Activated CD4-positive, CD25-positive, alpha-beta regulatory T cell (primary cell): ENCODE data around the gene ST6GALNAC6.

Experiments used
- DNase-seq, 4 experiments: peaks; one replicate each; lab custom pipeline; 2025; lab: John Stamatoyannopoulos, UW

Gene ST6GALNAC6, protein sequence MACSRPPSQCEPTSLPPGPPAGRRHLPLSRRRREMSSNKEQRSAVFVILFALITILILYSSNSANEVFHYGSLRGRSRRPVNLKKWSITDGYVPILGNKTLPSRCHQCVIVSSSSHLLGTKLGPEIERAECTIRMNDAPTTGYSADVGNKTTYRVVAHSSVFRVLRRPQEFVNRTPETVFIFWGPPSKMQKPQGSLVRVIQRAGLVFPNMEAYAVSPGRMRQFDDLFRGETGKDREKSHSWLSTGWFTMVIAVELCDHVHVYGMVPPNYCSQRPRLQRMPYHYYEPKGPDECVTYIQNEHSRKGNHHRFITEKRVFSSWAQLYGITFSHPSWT

DNA sequence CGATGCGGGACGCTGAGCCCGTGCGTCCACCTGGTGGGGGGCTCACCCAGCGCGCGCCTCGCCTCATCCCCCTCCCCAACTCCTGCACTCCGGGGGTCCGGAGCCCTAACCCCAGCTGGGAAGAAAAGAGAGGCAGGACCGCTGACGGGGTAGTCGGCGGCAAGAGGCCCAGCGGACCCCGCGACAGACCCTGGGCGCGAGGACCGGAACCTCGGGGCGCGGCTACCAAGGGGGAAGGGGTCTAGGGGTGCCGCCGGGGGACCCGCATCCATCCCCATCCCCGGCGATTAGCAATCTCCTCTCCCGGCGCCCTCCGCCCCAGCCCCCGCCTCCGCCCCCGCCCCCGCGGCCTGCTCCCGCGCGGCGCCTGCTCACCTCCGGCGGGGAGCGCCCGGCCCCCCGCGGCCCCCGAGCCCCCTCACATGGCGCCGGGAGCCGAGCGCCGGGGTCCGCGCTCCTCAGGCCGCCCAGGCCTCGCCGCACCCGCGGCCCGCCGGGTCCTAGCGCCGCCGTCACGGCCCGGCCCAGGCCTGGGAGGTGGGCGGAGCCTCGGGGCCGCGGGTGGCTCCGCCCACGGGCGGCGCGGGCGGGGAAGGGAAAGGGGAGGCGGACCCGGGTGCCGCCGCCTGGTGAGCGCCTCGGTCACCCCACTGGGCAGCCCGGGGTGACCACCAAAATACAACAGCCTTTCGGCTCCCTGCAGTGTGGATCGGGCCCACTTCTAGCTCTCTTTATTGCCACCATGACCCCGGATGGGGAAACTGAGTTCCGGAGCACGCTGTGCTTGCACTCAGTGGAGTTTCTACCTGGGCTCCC is at the start of gene ST6GALNAC6:
ST6GALNAC6 (minus strand) TSS at position 476 of the 816 bp plus-strand sequence. CDS start 1,622 bp downstream, outside the sequence.
- DNase-seq = peak; percentile 30 to 58 (median 54)

DNA sequence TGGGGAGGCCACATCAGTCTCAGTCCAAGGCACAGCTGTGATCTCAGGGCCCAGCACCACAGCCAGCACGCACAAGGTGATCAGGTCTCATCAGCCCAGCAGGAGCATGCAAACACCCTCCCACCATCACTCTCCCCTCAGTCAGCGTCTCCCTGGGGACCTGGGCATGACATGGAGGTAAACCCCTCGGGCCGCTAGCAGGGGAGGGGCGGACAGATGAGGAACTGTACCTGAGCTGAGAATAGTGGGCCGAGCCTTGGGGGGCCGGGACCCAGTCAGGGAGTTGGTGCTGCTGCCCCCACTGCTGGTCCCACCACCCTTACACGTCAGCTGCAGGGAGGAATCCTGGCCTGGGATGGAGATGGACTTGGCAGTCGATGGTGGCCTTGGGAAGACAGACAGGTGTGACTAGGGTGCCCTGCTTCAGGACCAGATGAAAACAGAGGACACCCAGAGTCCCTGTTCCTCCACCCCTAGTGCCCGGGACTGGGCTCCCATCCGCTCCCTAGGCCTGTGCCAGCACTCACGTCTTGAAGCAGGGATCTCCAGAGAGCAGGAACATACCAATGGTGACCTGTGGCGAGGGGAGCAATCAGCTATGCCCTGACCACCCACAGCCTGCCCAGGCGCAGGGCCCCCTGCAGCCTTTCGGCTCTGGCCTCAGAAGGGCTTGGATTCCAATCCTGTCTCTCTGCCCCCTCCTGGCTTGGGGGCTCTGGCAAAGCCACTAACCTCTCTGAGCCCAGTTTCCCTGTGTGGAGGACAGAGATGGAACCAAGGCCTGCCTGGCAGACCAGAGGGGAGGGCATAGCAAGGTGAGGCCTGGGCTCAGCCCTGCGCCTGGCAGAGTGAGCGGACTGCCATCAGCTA is 48.7 kb upstream of the ST6GALNAC6 start:
- no peak for DNase-seq

DNA sequence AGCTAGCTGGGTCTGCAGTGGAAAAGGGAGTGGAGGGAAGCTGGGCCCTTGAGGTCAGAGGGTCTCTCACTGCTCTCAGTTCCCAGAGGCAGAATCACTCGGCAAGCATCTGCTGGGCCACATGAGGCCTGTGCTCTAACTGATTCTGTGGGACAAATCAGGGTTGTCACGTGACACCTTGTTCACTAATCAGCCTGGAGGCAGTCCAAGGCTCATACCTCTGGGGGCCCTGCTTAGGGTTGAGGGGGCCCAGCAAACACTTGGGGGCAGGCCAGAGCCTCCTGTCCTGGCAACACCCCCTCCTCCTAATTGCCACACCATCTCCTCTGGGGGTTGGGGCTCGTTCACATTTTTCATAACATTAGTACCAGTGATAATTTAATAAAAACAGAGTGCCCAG is 47.3 kb upstream of the ST6GALNAC6 start:
- DNase-seq = no peak

GRCh38 chr9:127945942-127946341 is 46.5 kb upstream of the ST6GALNAC6 start:
- DNase-seq = no peak

- no peak for DNase-seq
These were observed 45.9 kb upstream of the ST6GALNAC6 start for GRCh38 chr9:127945338-127945737.

- DNase-seq = no peak
These were observed 45.3 kb upstream of the ST6GALNAC6 start for GRCh38 chr9:127944586-127945218.

DNA sequence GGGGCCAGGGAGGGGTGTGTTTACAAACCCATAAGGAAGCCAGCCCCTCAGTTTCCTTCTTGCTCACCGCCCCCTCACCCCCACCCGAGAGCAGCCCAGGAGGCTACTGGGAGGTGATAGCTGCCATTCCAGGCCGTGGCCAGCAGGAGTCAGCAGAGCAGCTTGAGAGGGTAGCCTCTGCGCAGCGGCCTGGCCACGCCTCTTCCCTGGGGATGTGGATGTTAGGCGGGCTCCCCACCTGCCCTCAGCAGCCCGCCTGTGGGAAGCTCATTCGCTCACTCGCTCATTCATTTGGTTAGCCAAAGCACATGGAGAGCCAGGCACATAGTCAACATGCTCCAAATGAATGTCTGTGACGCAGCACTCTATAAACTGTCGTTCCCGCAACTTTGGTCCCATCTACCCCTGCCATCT is 44.3 kb upstream of the ST6GALNAC6 start:
- peak; percentile 51 to 63 (median 56) for DNase-seq

- no peak for DNase-seq
These were observed 43.7 kb upstream of the ST6GALNAC6 start for GRCh38 chr9:127943011-127943662.

GRCh38 chr9:127942216-127943010 is 43.0 kb upstream of the ST6GALNAC6 start:
- DNase-seq = peak in 1 of 4 experiments; percentile 35

GRCh38 chr9:127941961-127942215 is 42.5 kb upstream of the ST6GALNAC6 start:
- DNase-seq = no peak

- no peak for DNase-seq
These were observed 41.9 kb upstream of the ST6GALNAC6 start for GRCh38 chr9:127941062-127941960.

DNA sequence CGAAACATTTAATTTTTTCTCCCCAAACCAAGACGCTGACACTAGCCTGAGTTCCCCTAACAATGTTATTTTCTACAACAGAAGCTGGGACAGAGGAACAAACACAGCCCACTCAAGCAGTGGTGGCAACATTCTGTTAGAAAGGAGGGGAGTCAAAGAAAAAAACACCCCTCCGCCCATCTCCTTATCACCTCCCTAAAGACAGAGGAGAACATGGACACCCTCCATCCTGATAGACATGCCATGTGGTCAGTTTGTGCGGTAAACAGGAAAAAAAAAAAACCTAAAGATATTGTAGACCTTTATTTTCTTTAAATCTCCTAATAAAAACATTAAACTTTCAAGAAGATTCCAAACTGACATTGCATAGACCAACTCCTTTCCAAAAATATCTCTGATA is 41.2 kb upstream of the ST6GALNAC6 start:
- no peak for DNase-seq

DNA sequence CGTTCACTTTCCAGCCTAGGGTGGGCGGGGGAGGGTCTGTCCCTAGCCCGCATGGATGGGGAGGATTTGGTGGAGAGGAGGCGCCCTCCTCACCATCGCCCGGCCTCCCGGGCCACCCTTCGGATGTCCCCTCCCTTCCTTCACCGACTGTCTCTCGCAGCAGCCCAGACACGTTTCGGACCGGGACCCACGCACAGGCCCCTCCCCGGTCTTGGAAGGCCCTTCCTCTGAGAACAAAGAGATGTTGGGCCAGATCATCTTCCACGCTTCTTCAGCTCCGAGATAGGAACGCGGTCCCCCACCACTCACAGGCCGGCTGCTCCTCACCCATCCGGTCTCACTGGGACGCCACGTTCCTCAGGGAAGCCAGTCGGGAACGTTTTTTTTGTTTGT is 38.9 kb upstream of the ST6GALNAC6 start:
- no peak for DNase-seq

GRCh38 chr9:127937388-127938297 is 38.2 kb upstream of the ST6GALNAC6 start, which contains the start of gene DPM2:
DPM2 (minus strand) TSS chr9:127937854; CDS start chr9:127937820, 34 bp downstream.
- DNase-seq = peak; percentile 64 to 81 (median 75)

DNA sequence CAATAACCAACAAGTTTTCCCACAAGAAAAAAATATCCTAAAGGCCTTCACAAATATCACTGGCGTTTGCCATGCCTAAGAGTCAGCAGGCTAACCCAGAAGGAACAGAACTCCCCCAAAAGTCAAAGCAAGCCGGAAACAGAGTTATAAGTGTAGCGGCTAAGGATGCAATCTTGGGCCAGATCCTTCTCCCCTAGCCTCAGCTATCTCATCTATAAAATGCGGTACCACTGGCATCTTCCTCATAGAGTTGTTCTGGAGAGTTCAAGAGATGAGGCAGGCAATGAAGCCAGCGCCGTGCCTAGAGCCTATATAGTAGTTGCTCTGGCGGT is 37.6 kb upstream of the ST6GALNAC6 start:
- no peak for DNase-seq

DNA sequence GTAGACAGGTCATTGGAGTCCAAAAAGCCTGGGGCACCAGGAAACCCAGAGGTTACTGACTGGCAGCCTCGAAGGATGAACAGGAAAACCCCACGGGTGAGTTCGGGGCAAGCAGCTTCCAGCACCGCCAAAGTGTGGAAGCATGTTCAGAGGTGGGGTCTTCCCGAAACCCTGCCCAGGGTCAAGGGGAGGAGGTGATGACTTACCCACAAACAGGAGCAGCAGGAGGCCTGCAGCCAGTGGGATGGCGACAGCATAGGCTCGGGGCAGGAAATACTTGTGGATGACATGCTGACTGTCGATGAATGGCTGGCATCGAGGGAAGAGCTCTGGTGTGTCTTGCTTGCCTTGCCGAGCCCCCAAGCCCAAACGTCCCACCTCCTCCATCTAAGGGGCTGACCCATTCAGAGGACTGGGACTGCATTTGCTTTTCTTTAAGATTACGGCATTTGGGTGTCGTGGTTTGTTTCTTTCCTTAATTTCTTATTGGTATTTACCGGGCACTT is 37.0 kb upstream of the ST6GALNAC6 start:
- no peak for DNase-seq

DNA sequence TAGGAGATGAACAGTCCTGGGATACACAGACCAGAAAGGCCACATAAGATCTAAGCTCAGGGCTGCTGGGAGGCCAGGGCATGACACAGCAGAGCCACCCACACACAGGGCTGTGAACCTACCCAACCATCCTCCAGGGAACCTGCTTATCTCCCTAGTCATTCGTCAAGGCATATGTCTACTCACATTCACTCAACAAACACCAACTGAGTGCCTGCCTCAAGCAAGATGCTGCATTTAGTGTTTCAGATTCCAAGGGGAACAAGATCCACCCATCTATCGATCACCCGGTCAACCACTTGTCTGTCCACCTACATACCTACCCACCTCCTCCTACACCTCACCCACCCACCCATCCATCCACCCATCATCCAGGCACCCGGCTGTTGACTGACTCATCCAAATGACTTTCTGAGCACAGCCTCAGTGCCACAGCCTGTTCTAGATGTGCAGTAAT is 36.4 kb upstream of the ST6GALNAC6 start:
- DNase-seq = no peak

DNA sequence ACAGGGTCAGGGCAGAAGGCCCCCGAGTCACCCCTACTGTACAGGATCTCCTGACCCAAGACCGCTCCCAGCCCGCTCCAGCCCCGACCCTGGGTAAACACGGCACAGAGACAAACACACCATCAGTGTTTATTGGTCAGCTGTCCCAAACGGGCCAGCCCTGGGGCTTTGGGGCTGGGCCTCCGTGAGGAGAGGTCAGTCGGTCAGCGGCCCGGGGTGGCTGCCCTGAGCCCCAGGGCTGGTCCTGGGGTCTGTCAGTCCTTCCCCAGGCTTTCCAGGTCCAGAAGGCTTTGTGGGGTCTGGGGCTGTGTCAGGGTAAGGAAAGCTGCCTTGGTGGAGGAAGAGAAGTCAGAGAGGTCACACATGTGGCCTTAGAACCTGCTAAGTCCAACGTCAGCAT is 35.6 kb upstream of the ST6GALNAC6 start:
- no peak for DNase-seq
